HCT116 (cell line): ENCODE data around the gene LIN54. TPM values are rescaled to one million over a fixed set of nuclear protein-coding genes. Genes with fewer than 3 reads are reported as not detected.

Experiments
- ATAC-seq: fragments of 200-7000 bp; cut with Tn5 transposase; 2 replicates; pipeline ENCODE4 v1.9.1; 2020; ENCODE audit warnings: mild to moderate bottlenecking, moderate library complexity
- BruUV-seq: library from RNA; stranded (reverse); fragments of 400-500 nt; replicated peaks from 2 replicates; lab custom pipeline; 2021; lab: Mats Ljungman, UMichigan
- CTCF ChIA-PET: fragments of 300-600 bp; sonication (Branson Sonifier 250); formaldehyde crosslinking; loops from one replicate; lab custom pipeline; 2021; ENCODE audit warnings: antibody characterized with exemption; lab: Charles Lee
- POLR2A ChIA-PET: fragments of 300-600, 350-600 bp; sonication (Branson Sonifier 250); formaldehyde crosslinking; loops from one replicate; lab custom pipeline; 2021; ENCODE audit warnings: antibody characterized with exemption; lab: Charles Lee
- RAD21 ChIA-PET, 2 experiments: fragments of 300-600 bp; sonication (Branson Sonifier 250); formaldehyde crosslinking; loops; one replicate each; lab custom pipeline; 2023; ENCODE audit warnings: low total read pairs in 2 of 2; ENCODE audit not compliant: uncharacterized antibody in 2 of 2, unreplicated experiment in 2 of 2, low non-redundant PET in 1 of 2; lab: Charles Lee
- DNase-seq: peaks from one replicate; pipeline ENCODE4 v3.0.0-alpha.2; 2010; ENCODE audit warnings: low read depth, low spot score
- H2AFZ ChIP-seq: fragments of 200-600 bp; shearing (Covaris generic), sonication (generic); 2 replicates; pipeline ENCODE4 v1.6.1; 2017; ENCODE audit warnings: low read depth, mixed run types, mixed read lengths, antibody characterized with exemption, low read length; ENCODE audit not compliant: poor library complexity, severe bottlenecking
- H3K27ac ChIP-seq: 2 replicates; pipeline ENCODE4 v1.5.1; 2012; ENCODE audit warnings: low read depth, low read length
- H3K27me3 ChIP-seq: fragments of 200-600 bp; sonication (generic); 2 replicates; pipeline ENCODE4 v1.6.1; 2016; ENCODE audit warnings: mixed run types, low read length, mixed read lengths; ENCODE audit not compliant: insufficient read depth
- H3K36me3 ChIP-seq, 2 experiments: fragments of 200-500 bp in 1 of 2; fragments of 200-600 bp in 1 of 2; sonication (Bioruptor generic) in 1 of 2; sonication (generic) in 1 of 2; 2 replicates each; pipeline versions ENCODE4 v1.5.1 to v1.6.1; 2014 to 2016; ENCODE audit warnings: low read length in 2 of 2, inconsistent platforms in 1 of 2, mixed read lengths in 1 of 2, mixed run types in 1 of 2; ENCODE audit not compliant: insufficient read depth in 2 of 2, control insufficient read depth in 1 of 2
- H3K4me1 ChIP-seq, 2 experiments: fragments of 200-600 bp in 1 of 2; sonication (generic) in 1 of 2; 2 replicates each; pipeline versions ENCODE4 v1.5.1 to v1.6.1; 2012 to 2017; ENCODE audit warnings: low read length in 2 of 2, inconsistent platforms in 1 of 2, mild to moderate bottlenecking in 1 of 2, mixed read lengths in 1 of 2, mixed run types in 1 of 2, moderate library complexity in 1 of 2; ENCODE audit not compliant: insufficient read depth in 2 of 2, control insufficient read depth in 1 of 2
- H3K4me2 ChIP-seq: fragments of 200-600 bp; sonication (generic); 2 replicates; pipeline ENCODE4 v1.6.1; 2017; ENCODE audit warnings: mixed run types, low read length, mixed read lengths
- H3K4me3 ChIP-seq, 2 experiments: fragments of 200-600 bp in 1 of 2; sonication (generic) in 1 of 2; replicated peaks in 1 of 2; 2 replicates each; pipeline ENCODE4 v1.5.1; 2011 to 2016; ENCODE audit warnings: low read length in 2 of 2, control low read depth in 1 of 2, low read depth in 1 of 2, mild to moderate bottlenecking in 1 of 2, mixed read lengths in 1 of 2, mixed run types in 1 of 2
- H3K79me2 ChIP-seq: fragments of 200-600 bp; sonication (generic); 2 replicates; pipeline ENCODE4 v1.6.1; 2017; ENCODE audit warnings: mild to moderate bottlenecking, mixed run types, low read length, moderate library complexity, mixed read lengths; ENCODE audit not compliant: insufficient read depth
- H3K9ac ChIP-seq: fragments of 200-600 bp; sonication (generic); 2 replicates; pipeline ENCODE4 v1.6.1; 2016; ENCODE audit warnings: low read length, mixed read lengths
- H3K9me2 ChIP-seq: fragments of 200-600 bp; sonication (generic), shearing (Covaris generic); 2 replicates; pipeline ENCODE4 v1.6.1; 2017; ENCODE audit warnings: mixed run types, mild to moderate bottlenecking, moderate library complexity; ENCODE audit not compliant: insufficient read depth
- H3K9me3 ChIP-seq, 2 experiments: fragments of 200-500 bp in 1 of 2; fragments of 200-600 bp in 1 of 2; sonication (Bioruptor generic) in 1 of 2; sonication (generic) in 1 of 2; 2 replicates each; pipeline ENCODE4 v1.6.1; 2014 to 2017; ENCODE audit warnings: low read length in 2 of 2, mixed read lengths in 2 of 2, inconsistent platforms in 1 of 2, low read depth in 1 of 2, mild to moderate bottlenecking in 1 of 2, mixed run types in 1 of 2, moderate library complexity in 1 of 2; ENCODE audit not compliant: control insufficient read depth in 1 of 2, insufficient read depth in 1 of 2
- H4K20me1 ChIP-seq: fragments of 200-600 bp; sonication (generic), shearing (Covaris generic); 2 replicates; pipeline ENCODE4 v1.6.1; 2017; ENCODE audit warnings: mixed run types, mild to moderate bottlenecking, moderate library complexity; ENCODE audit not compliant: insufficient read depth
- ATF3 ChIP-seq: IDR thresholded peaks from 2 replicates; pipeline ENCODE4 v1.6.1; 2012
- CBX3 ChIP-seq: IDR thresholded peaks from 2 replicates; pipeline ENCODE4 v1.6.1; 2012; ENCODE audit warnings: low read depth
- CEBPB ChIP-seq: IDR thresholded peaks from 2 replicates; pipeline ENCODE4 v1.6.1; 2012; ENCODE audit warnings: low read depth
- CTCF ChIP-seq, 3 experiments: fragments of 200-600 bp in 1 of 3; sonication (generic) in 1 of 3; IDR thresholded peaks in 2 of 3; conservative IDR thresholded peaks in 1 of 3; 2 replicates each; pipeline ENCODE4 v1.5.1; 2012 to 2017; ENCODE audit warnings: low read depth in 2 of 3, low read length in 2 of 3, antibody characterized with exemption in 1 of 3, borderline replicate concordance in 1 of 3, control low read depth in 1 of 3, mild to moderate bottlenecking in 1 of 3, mixed read lengths in 1 of 3, mixed run types in 1 of 3, moderate library complexity in 1 of 3; ENCODE audit not compliant: insufficient read depth in 1 of 3
- EGR1 ChIP-seq: IDR thresholded peaks from 2 replicates; pipeline ENCODE4 v1.6.1; 2012; ENCODE audit warnings: low read depth
- ELF1 ChIP-seq: IDR thresholded peaks from 2 replicates; pipeline ENCODE4 v1.6.1; 2012; ENCODE audit warnings: low read depth, borderline replicate concordance
- EZH2 ChIP-seq: fragments of 200-600 bp; sonication (generic); IDR thresholded peaks from 2 replicates; pipeline ENCODE4 v1.6.1; 2017; ENCODE audit warnings: antibody characterized with exemption, mixed run types
- EZH2phosphoT487 ChIP-seq: fragments of 200-600 bp; IDR thresholded peaks from 2 replicates; pipeline ENCODE4 v1.6.1; 2018; ENCODE audit warnings: antibody characterized with exemption, borderline replicate concordance
- MAX ChIP-seq: IDR thresholded peaks from 2 replicates; pipeline ENCODE4 v1.6.1; 2012
- POLR2A ChIP-seq: IDR thresholded peaks from 2 replicates; pipeline ENCODE4 v1.7.0; 2011; ENCODE audit warnings: borderline replicate concordance; ENCODE audit not compliant: insufficient read depth, insufficient read length; ENCODE audit errors: extremely low read depth
- RAD21 ChIP-seq: IDR thresholded peaks from 2 replicates; pipeline ENCODE4 v1.6.1; 2012; ENCODE audit warnings: low read depth, mild to moderate bottlenecking
- SIN3A ChIP-seq: IDR thresholded peaks from 2 replicates; pipeline ENCODE4 v1.6.1; 2012; ENCODE audit warnings: low read depth
- SP1 ChIP-seq: IDR thresholded peaks from 2 replicates; pipeline ENCODE4 v1.6.1; 2012; ENCODE audit warnings: low read depth
- SRF ChIP-seq: IDR thresholded peaks from 2 replicates; pipeline ENCODE4 v1.6.1; 2012; ENCODE audit warnings: low read depth
- TCF7L2 ChIP-seq: IDR thresholded peaks from 2 replicates; pipeline ENCODE4 v1.7.0; 2011; ENCODE audit warnings: borderline replicate concordance, inconsistent platforms; ENCODE audit not compliant: insufficient read depth, insufficient read length; ENCODE audit errors: extremely low read depth
- YY1 ChIP-seq: IDR thresholded peaks from 2 replicates; pipeline ENCODE4 v1.6.1; 2011; ENCODE audit warnings: low read length, low read depth, moderate library complexity, mild to moderate bottlenecking; ENCODE audit not compliant: insufficient replicate concordance; ENCODE audit errors: extremely low read depth
- ZNF274 ChIP-seq: fragments of 200-500 bp; sonication (Bioruptor generic); IDR thresholded peaks from 2 replicates; pipeline ENCODE4 v1.6.1; 2014; ENCODE audit warnings: mild to moderate bottlenecking, low read depth, low read length, inconsistent platforms
- intact Hi-C: fragments of 100-400 bp; cut with micrococcal nuclease; formaldehyde crosslinking; loops from 2 replicates; pipeline ENCODE4 v1.10.0; 2022
- total RNA-seq: library from RNA; stranded (reverse); gene quantifications from one replicate; pipeline ENCODE4 v1.2.1, GENCODE V29; 2021; ENCODE audit not compliant: unreplicated experiment

LIN54 gene
- total RNA-seq, 1 experiment from 2014 or later: 15.6 TPM

DNA sequence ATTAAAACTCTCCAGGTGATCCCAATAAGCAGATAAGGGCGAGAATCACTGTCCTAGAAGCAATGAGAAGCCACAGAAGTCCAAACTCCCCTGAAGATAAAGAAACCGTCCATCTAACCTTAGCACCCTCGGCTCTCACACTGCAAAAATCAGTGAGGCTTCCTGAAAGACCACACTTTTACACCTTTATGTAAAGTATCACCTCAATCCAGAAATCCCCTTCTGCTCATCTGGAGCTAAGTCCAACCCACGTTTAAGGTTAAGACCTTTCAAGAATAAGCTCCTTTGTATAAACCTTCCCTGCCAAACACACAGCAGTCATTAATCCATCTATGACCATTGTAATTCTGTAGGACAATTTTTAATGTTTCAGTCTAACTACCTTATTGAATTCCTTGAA lies 41.7 kb downstream of the LIN54 start:
- no peaks in the 10 kb centered on the region for H3K9me3 ChIP-seq
- BruUV-seq: no TSS peak
- H3K36me3 ChIP-seq: 0 out of 4 replicates have a peak, but pooled peaks cover 0 to 2% of the 10 kb centered on the region in 2 experiments
- ATAC-seq (no peak), DNase-seq (no peak)
- intact Hi-C loops: no loop called here
- ChIA-PET RAD21 (no interaction called here), POLR2A (no interaction called here), CTCF (no interaction called here)
- no peak overlapping the region for H3K4me2 ChIP-seq
- H3K4me3 ChIP-seq: no peak overlapping the region
- H3K27me3 ChIP-seq: no peaks in the 10 kb centered on the region
- no peaks in the 10 kb centered on the region for H3K4me1 ChIP-seq
- H2AFZ ChIP-seq: no peak overlapping the region
- no peak overlapping the region for H3K27ac ChIP-seq
- no peak for TF ChIP-seq TCF7L2
- no peak for TF ChIP-seq CBX3
- no peak for TF ChIP-seq POLR2A
- TF ChIP-seq EGR1: no peak
- TF ChIP-seq YY1: no peak
- TF ChIP-seq ELF1: no peak
- no peak for TF ChIP-seq CTCF (IDR thresholded peaks at IDR 0.05 in 2 of 3, conservative IDR thresholded peaks at IDR 0.05 in 1 of 3; ENCODE audit: borderline replicate concordance in 1 of 3, insufficient read depth in 1 of 3, low read depth in 2 of 3, low read length in 2 of 3)
- TF ChIP-seq ATF3: no peak
- no peak for TF ChIP-seq MAX
- TF ChIP-seq RAD21: no peak
- no peak for TF ChIP-seq SRF
- TF ChIP-seq ZNF274: no peak
- TF ChIP-seq CEBPB: no peak
- no peak for TF ChIP-seq EZH2
- no peak for TF ChIP-seq SP1
- TF ChIP-seq EZH2phosphoT487: no peak
- no peak for TF ChIP-seq SIN3A
- H4K20me1 ChIP-seq: no peaks in the 10 kb centered on the region
- H3K79me2 ChIP-seq: no peaks in the 10 kb centered on the region
- H3K9me2 ChIP-seq: no peaks in the 10 kb centered on the region
- no peak overlapping the region for H3K9ac ChIP-seq
